HepG2 (cell line): Measurements from ENCODE around the gene SLC43A3. TPM values are rescaled to one million over a fixed set of nuclear protein-coding genes. Genes with fewer than 3 reads are reported as not detected.

Source experiments
- AGO1 ChIP-seq: fragments of 200-400 bp; formaldehyde crosslinking; IDR thresholded peaks from 2 replicates; pipeline ENCODE4 v1.6.1; 2017; ENCODE audit warnings: mild to moderate bottlenecking, low read depth, low read length, moderate library complexity; ENCODE audit not compliant: poor library complexity, severe bottlenecking
- KLF11 ChIP-seq: IDR thresholded peaks from 2 replicates; pipeline ENCODE4 v1.6.1; 2016; ENCODE audit warnings: missing compliant biosample characterization
- MTF2 ChIP-seq: sonication (generic); formaldehyde crosslinking; IDR thresholded peaks from 2 replicates; pipeline ENCODE4 v1.5.0; 2020; ENCODE audit warnings: missing genetic modification reagents, borderline replicate concordance
- NFKBIZ ChIP-seq: IDR thresholded peaks from 2 replicates; pipeline ENCODE4 v1.6.1; 2018; ENCODE audit warnings: missing genetic modification reagents, missing compliant biosample characterization
- RXRB ChIP-seq: IDR thresholded peaks from 2 replicates; pipeline ENCODE4 v1.6.1; 2016; ENCODE audit warnings: borderline replicate concordance, missing genetic modification reagents, missing compliant biosample characterization
- SOX6 ChIP-seq, 2 experiments: fragments of 450-650 bp in 1 of 2; sonication (generic) in 1 of 2; formaldehyde crosslinking in 1 of 2; IDR thresholded peaks; 2 replicates each; pipeline versions ENCODE4 v1.4.0 to v1.6.1; 2017 to 2020; ENCODE audit warnings: antibody characterized with exemption in 1 of 2, mild to moderate bottlenecking in 1 of 2, missing genetic modification reagents in 1 of 2
- ZMYM3 ChIP-seq: sonication (generic); formaldehyde crosslinking; IDR thresholded peaks from 2 replicates; pipeline ENCODE4 v1.5.1; 2020; ENCODE audit warnings: mild to moderate bottlenecking, missing genetic modification reagents
- ZNF20 ChIP-seq: sonication (generic); formaldehyde crosslinking; IDR thresholded peaks from 2 replicates; pipeline ENCODE4 v1.4.0; 2020; ENCODE audit warnings: mild to moderate bottlenecking, moderate library complexity, missing genetic modification reagents
- ZNF235 ChIP-seq: sonication (generic); formaldehyde crosslinking; IDR thresholded peaks from 2 replicates; pipeline ENCODE4 v1.8.1; 2023; ENCODE audit warnings: mild to moderate bottlenecking, missing genetic modification reagents, borderline replicate concordance
- polyA plus RNA-seq, 8 experiments: library from polyadenylated mRNA; depleted of rRNA in 3 of 8; stranded (reverse) in 7 of 8; unstranded in 1 of 8; fragments of >200 nt; fragmentation: Illumina TruSeq in 4 of 8; extraction: Trizol in 4 of 8; gene quantifications; 2 replicates each; pipeline versions ENCODE4 v1.2.1 to v1.2.3, GENCODE V29; 2011 to 2016; ENCODE audit warnings: low read depth in 4 of 8, missing spikeins in 1 of 8, mixed read lengths in 1 of 8; ENCODE audit not compliant: insufficient read depth in 1 of 8
- total RNA-seq, 5 experiments: library from RNA; depleted of rRNA; stranded (reverse); fragments of >200 nt; fragmentation: Illumina TruSeq; extraction: Trizol; gene quantifications; 2 replicates each; pipeline ENCODE4 v1.2.3, GENCODE V29; 2016; ENCODE audit warnings: low read depth in 1 of 5
- TF ChIP-seq, protein P1 (sequence below): sonication (generic); formaldehyde crosslinking; IDR thresholded peaks from 2 replicates; pipeline ENCODE4 v1.8.1; 2023; ENCODE audit warnings: mild to moderate bottlenecking, inconsistent platforms, moderate library complexity, missing genetic modification reagents, borderline replicate concordance
- TF ChIP-seq, protein P2 (sequence below): sonication (generic); formaldehyde crosslinking; IDR thresholded peaks from 2 replicates; pipeline ENCODE4 v1.4.0; 2020; ENCODE audit warnings: mild to moderate bottlenecking, missing genetic modification reagents
- TF ChIP-seq, protein P3 (sequence below): IDR thresholded peaks from 2 replicates; pipeline ENCODE4 v1.6.1; 2016; ENCODE audit warnings: low read depth, missing genetic modification reagents, missing compliant biosample characterization

SLC43A3 gene
- total and polyA plus RNA-seq, 2 of the 13 experiments (the other 11 are each of a cell fraction or from before 2014, with no cell fraction given) = 2.6 TPM; not detected in 1

GRCh38 chr11:57434640-57435546 lies 8.0 kb upstream of the SLC43A3 start (continued):
- TF ChIP-seq, protein P1, sequence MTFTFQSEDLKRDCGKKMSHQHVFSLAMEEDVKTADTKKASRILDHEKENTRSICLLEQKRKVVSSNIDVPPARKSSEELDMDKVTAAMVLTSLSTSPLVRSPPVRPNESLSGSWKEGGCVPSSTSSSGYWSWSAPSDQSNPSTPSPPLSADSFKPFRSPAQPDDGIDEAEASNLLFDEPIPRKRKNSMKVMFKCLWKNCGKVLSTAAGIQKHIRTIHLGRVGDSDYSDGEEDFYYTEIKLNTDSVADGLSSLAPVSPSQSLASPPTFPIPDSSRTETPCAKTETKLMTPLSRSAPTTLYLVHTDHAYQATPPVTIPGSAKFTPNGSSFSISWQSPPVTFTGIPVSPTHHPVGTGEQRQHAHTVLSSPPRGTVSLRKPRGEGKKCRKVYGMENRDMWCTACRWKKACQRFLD (CRISPR knock-in tag) = no peak
- TF ChIP-seq MTF2 (CRISPR knock-in tag) = no peak
- no peak for TF ChIP-seq SOX6 (IDR thresholded peaks at IDR 0.05)
- TF ChIP-seq SOX6 (CRISPR knock-in tag; IDR thresholded peaks at IDR 0.05) = peak; percentile 94
- TF ChIP-seq, protein P2, sequence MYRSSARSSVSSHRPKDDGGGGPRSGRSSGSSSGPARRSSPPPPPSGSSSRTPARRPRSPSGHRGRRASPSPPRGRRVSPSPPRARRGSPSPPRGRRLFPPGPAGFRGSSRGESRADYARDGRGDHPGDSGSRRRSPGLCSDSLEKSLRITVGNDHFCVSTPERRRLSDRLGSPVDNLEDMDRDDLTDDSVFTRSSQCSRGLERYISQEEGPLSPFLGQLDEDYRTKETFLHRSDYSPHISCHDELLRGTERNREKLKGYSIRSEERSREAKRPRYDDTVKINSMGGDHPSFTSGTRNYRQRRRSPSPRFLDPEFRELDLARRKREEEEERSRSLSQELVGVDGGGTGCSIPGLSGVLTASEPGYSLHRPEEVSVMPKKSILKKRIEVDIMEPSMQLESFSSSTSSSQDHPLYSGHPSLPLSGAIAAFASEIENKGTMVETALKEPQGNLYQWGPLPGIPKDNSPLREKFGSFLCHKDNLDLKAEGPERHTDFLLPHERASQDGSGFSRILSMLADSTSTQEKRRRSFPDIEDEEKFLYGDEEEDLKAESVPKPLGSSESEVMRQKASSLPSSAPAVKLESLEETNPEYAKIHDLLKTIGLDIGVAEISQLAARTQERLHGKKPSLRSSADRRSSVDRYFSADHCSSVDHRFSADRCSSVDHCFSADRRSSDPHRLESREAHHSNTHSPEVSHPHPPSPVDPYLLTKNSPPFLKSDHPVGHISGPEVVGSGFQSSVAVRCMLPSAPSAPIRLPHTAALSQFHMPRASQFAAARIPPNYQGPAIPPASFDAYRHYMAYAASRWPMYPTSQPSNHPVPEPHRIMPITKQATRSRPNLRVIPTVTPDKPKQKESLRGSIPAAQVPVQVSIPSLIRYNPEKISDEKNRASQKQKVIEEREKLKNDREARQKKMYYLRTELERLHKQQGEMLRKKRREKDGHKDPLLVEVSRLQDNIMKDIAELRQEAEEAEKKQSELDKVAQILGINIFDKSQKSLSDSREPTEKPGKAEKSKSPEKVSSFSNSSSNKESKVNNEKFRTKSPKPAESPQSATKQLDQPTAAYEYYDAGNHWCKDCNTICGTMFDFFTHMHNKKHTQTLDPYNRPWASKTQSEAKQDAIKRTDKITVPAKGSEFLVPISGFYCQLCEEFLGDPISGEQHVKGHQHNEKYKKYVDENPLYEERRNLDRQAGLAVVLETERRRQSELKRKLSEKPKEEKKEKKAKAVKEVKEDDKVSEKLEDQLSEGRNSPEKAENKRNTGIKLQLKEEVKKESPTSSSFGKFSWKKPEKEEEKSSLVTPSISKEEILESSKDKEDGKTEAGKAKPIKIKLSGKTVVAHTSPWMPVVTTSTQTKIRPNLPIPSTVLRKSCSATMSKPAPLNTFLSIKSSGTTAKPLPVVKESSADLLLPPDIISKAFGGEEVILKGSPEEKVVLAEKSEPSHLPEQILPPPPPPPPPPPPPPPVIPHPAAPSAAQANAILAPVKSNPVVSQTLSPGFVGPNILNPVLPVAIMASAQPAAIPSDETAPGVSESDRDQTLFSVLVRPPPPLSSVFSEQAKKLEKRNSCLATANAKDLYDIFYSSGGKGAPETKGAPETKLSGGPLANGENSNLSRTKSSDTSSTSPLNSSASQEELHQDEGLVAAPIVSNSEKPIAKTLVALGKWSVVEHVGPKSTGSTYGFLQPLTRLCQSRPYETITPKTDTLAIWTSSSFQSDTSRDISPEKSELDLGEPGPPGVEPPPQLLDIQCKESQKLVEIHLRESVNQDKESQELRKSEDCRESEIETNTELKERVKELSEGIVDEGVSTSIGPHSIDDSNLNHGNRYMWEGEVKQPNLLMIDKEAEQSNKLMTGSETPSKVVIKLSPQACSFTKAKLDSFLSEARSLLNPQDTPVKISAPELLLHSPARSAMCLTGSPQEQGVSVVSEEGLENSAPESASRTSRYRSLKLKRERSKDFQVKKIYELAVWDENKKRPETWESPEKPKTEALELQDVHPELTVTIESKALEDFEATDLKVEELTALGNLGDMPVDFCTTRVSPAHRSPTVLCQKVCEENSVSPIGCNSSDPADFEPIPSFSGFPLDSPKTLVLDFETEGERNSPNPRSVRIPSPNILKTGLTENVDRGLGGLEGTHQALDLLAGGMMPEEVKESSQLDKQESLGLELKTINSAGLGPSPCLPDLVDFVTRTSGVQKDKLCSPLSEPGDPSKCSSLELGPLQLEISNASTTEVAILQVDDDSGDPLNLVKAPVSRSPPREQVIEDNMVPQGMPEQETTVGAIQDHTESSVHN (CRISPR knock-in tag) = no peak
- no peak for TF ChIP-seq AGO1
- TF ChIP-seq ZNF235 (CRISPR knock-in tag) = no peak
- TF ChIP-seq ZNF20 (CRISPR knock-in tag) = no peak
- no peak for TF ChIP-seq KLF11
- TF ChIP-seq ZMYM3 = peak; percentile 74; the same call in 1 of the 2 replicates
- TF ChIP-seq RXRB (CRISPR knock-in tag) = peak; percentile 90
- TF ChIP-seq, protein P3, sequence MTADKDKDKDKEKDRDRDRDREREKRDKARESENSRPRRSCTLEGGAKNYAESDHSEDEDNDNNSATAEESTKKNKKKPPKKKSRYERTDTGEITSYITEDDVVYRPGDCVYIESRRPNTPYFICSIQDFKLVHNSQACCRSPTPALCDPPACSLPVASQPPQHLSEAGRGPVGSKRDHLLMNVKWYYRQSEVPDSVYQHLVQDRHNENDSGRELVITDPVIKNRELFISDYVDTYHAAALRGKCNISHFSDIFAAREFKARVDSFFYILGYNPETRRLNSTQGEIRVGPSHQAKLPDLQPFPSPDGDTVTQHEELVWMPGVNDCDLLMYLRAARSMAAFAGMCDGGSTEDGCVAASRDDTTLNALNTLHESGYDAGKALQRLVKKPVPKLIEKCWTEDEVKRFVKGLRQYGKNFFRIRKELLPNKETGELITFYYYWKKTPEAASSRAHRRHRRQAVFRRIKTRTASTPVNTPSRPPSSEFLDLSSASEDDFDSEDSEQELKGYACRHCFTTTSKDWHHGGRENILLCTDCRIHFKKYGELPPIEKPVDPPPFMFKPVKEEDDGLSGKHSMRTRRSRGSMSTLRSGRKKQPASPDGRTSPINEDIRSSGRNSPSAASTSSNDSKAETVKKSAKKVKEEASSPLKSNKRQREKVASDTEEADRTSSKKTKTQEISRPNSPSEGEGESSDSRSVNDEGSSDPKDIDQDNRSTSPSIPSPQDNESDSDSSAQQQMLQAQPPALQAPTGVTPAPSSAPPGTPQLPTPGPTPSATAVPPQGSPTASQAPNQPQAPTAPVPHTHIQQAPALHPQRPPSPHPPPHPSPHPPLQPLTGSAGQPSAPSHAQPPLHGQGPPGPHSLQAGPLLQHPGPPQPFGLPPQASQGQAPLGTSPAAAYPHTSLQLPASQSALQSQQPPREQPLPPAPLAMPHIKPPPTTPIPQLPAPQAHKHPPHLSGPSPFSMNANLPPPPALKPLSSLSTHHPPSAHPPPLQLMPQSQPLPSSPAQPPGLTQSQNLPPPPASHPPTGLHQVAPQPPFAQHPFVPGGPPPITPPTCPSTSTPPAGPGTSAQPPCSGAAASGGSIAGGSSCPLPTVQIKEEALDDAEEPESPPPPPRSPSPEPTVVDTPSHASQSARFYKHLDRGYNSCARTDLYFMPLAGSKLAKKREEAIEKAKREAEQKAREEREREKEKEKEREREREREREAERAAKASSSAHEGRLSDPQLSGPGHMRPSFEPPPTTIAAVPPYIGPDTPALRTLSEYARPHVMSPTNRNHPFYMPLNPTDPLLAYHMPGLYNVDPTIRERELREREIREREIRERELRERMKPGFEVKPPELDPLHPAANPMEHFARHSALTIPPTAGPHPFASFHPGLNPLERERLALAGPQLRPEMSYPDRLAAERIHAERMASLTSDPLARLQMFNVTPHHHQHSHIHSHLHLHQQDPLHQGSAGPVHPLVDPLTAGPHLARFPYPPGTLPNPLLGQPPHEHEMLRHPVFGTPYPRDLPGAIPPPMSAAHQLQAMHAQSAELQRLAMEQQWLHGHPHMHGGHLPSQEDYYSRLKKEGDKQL (CRISPR knock-in tag) = 0 out of 2 replicates have a peak, but pooled peaks have one; percentile 55
- TF ChIP-seq NFKBIZ = 0 out of 2 replicates have a peak, but pooled peaks have one; percentile 64
